Esophagus squamous epithelium (tissue), 5 donors: ENCODE data around the gene NEK7. TPM values are rescaled to one million over a fixed set of nuclear protein-coding genes. Genes with fewer than 3 reads are reported as not detected.

Experiments used
- DNase-seq: peaks from one replicate; lab custom pipeline; 2025; lab: John Stamatoyannopoulos, UW
- H3K27ac ChIP-seq, 4 donors: fragments of 200-600 bp; sonication (generic); one replicate each; pipeline ENCODE4 v1.5.1; 2016 to 2019; ENCODE audit warnings: mild to moderate bottlenecking in 1 of 4
- H3K27me3 ChIP-seq, 4 donors: fragments of 200-600 bp; sonication (generic); 1 replicate in 3 of 4; 2 replicates in 1 of 4; pipeline versions ENCODE4 v1.5.1 to v1.6.0; 2017 to 2021; ENCODE audit warnings: antibody characterized with exemption in 1 of 4
- H3K36me3 ChIP-seq, 3 donors: fragments of 200-600 bp; sonication (generic); one replicate each; pipeline ENCODE4 v1.5.1; 2016 to 2019
- H3K4me1 ChIP-seq, 3 donors: fragments of 200-600 bp; sonication (generic); one replicate each; pipeline ENCODE4 v1.5.1; 2017 to 2019
- H3K4me3 ChIP-seq, 4 donors: fragments of 200-600 bp; sonication (generic); 1 replicate in 3 of 4; 2 replicates in 1 of 4; pipeline ENCODE4 v1.5.1; 2016 to 2019; ENCODE audit warnings: mild to moderate bottlenecking in 2 of 4, moderate library complexity in 1 of 4
- H3K9me3 ChIP-seq, 3 donors: fragments of 200-600 bp; sonication (generic); one replicate each; pipeline ENCODE4 v1.5.1; 2016 to 2019
- CTCF ChIP-seq, 6 experiments: fragments of 450-650 bp in 4 of 6; fragments of 200-600 bp in 2 of 6; sonication (generic) in 2 of 6; IDR thresholded peaks; one replicate each; pipeline ENCODE4 v1.5.1; 2016 to 2019; ENCODE audit warnings: antibody characterized with exemption in 6 of 6, mild to moderate bottlenecking in 4 of 6, moderate library complexity in 4 of 6
- POLR2A ChIP-seq, 4 donors: fragments of 450-650 bp; IDR thresholded peaks; one replicate each; pipeline ENCODE4 v1.6.1; 2017; ENCODE audit warnings: antibody characterized with exemption in 4 of 4, mild to moderate bottlenecking in 4 of 4, moderate library complexity in 3 of 4
- WGBS, 2 donors: methylation state at CpG; one replicate each; pipeline ENCODE4 v1.1.5; 2018; 5-methylcytosine and 5-hydroxymethylcytosine counted together
- intact Hi-C: fragments of 100-400 bp; cut with DNase I; formaldehyde crosslinking; loops from one replicate; pipeline ENCODE4 v1.15.0; 2022
- total RNA-seq, 4 donors: library from RNA; depleted of rRNA; stranded (reverse); fragments of >200 nt; gene quantifications; one replicate each; pipeline ENCODE4 v1.1.0, GENCODE V29; 2016
- donor health status: DM: yes; HTN: yes; CAD: no.

The NEK7 gene
- total RNA-seq, 4 donors from 2014 or later = 26.2 to 79.2 (median 52.4) TPM

- intact Hi-C loops = no loop called here
- no peak for DNase-seq
- no peak overlapping the region for H3K4me3 ChIP-seq
- H3K27ac ChIP-seq = no peak overlapping the region
- peaks cover 0 to 8% (median 0%) of the 10 kb centered on the region in 3 donors for H3K36me3 ChIP-seq
- no peaks in the 10 kb centered on the region for H3K9me3 ChIP-seq
- no peaks in the 10 kb centered on the region for H3K27me3 ChIP-seq
- TF ChIP-seq CTCF (IDR thresholded peaks at IDR 0.05) (no peak), POLR2A (IDR thresholded peaks at IDR 0.05) (no peak)
- H3K4me1 ChIP-seq = peaks cover 0 to 12% (median 0%) of the 10 kb centered on the region in 3 donors
- 50 to 60% methylated on average over 3 of the region's 3 CpGs for WGBS, 2 donors
Measured at GRCh38 chr1:198265073-198265661, 108.4 kb downstream of the NEK7 start.

- H3K9me3 ChIP-seq = no peaks in the 10 kb centered on the region
- intact Hi-C loops = no loop called here
- H3K4me3 ChIP-seq = no peak overlapping the region
- peaks cover 0 to 8% (median 0%) of the 10 kb centered on the region in 3 donors for H3K36me3 ChIP-seq
- no peak overlapping the region for H3K27ac ChIP-seq
- H3K27me3 ChIP-seq = no peaks in the 10 kb centered on the region
- H3K4me1 ChIP-seq = peaks cover 0 to 12% (median 0%) of the 10 kb centered on the region in 3 donors
- no peak for TF ChIP-seq POLR2A (IDR thresholded peaks at IDR 0.05)
- DNase-seq = no peak
Measured at GRCh38 chr1:198267056-198267455, 110.3 kb downstream of the NEK7 start.

- Histone ChIP-seq H3K4me1 (peaks cover 0 to 12% (median 0%) of the 10 kb centered on the region in 3 donors), H3K9me3 (no peaks in the 10 kb centered on the region), H3K27me3 (no peaks in the 10 kb centered on the region), H3K36me3 (peaks cover 0 to 8% (median 0%) of the 10 kb centered on the region in 3 donors), H3K4me3 (no peak overlapping the region), H3K27ac (no peak overlapping the region)
- no peak for TF ChIP-seq CTCF (IDR thresholded peaks at IDR 0.05)
- no peak for TF ChIP-seq POLR2A (IDR thresholded peaks at IDR 0.05)
- 92 to 94% methylated on average over 4 of the region's 4 CpGs for WGBS, 2 donors
- no peak for DNase-seq
- intact Hi-C loops = no loop called here
Measured at GRCh38 chr1:198267921-198268320, 111.1 kb downstream of the NEK7 start.

GRCh38 chr1:198268784-198269645 lies 112.2 kb downstream of the NEK7 start:
- no peak overlapping the region for H3K27ac ChIP-seq
- DNase-seq = no peak

GRCh38 chr1:198269646-198269940 lies 112.8 kb downstream of the NEK7 start:
- no peaks in the 10 kb centered on the region for H3K9me3 ChIP-seq
- H3K4me1 ChIP-seq = peaks cover 0 to 21% (median 0%) of the 10 kb centered on the region in 3 donors
- H3K27me3 ChIP-seq = no peaks in the 10 kb centered on the region
- TF ChIP-seq CTCF (IDR thresholded peaks at IDR 0.05) = no peak
- TF ChIP-seq POLR2A (IDR thresholded peaks at IDR 0.05) = no peak
- no peak for DNase-seq
- no peak overlapping the region for H3K27ac ChIP-seq
- 81 to 94% methylated on average over 1 of the region's 1 CpG for WGBS, 2 donors
- peaks cover 0 to 5% (median 0%) of the 10 kb centered on the region in 3 donors for H3K36me3 ChIP-seq
- no peak overlapping the region for H3K4me3 ChIP-seq
- intact Hi-C loops = no loop called here

More at GRCh38 chr1:198268784-198269645, 112.2 kb downstream of the NEK7 start:
- intact Hi-C loops = no loop called here
- H3K9me3 ChIP-seq = no peaks in the 10 kb centered on the region
- TF ChIP-seq POLR2A (IDR thresholded peaks at IDR 0.05) = no peak
- no peak for TF ChIP-seq CTCF (IDR thresholded peaks at IDR 0.05)
- no peaks in the 10 kb centered on the region for H3K27me3 ChIP-seq
- peaks cover 0 to 17% (median 0%) of the 10 kb centered on the region in 3 donors for H3K4me1 ChIP-seq
- no peak overlapping the region for H3K4me3 ChIP-seq
- WGBS, 2 donors = 54 to 65% methylated on average over 3 of the region's 3 CpGs
- H3K36me3 ChIP-seq = peaks cover 0 to 8% (median 0%) of the 10 kb centered on the region in 3 donors
